Measurements from ENCODE around the gene PRKX.

PRKX gene

DNA sequence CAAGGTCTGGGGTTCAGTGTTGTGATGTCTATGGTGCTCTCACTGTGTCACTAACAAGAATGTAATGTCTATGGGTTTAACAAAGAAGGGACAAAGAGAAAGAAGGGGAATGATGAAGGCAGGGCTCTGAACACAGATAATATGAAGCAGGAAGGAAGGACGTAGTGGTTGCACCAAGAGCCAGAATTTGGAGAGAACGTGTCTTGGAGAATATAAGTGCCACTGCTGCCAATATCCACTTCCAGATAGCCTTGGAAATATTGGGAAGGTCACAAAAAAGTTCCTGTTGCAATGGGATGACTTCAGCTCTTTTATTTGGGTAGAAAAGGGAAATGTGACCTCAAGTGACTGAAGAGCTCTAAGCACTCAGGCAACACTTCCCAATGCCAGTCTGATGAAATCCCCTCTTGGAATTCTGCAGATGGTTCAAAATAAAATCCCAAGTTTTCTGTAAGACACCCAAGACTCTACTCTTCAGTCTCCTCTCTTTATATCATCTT, 131.8 kb downstream of the PRKX start:
- ChIA-PET CTCF (no interaction called here), POLR2A (no interaction called here)

DNA sequence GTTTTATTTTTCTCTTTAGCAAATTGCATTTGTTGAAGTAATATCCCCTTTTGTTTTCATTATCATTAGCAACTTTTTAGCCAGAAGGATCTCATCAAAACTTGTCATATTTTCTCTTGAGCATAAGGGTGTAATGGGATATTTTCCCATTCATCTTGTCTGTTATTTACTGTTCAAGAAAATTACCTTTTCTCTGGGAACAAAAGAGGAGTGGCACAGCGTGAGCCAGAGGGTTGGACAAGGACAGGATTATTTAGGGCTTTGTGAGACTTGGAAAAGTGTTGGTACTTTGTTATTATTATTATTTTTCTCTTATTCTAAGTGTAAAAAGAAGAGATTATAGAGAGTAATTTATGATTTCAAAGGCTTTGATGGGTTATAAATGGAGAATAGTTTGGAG, 135.9 kb downstream of the PRKX start:
- Histone ChIP-seq H3K9me3 (ENCODE audit: control insufficient read depth, insufficient read depth, low read depth, low read length) (no peaks in the 10 kb centered on the region), H3K4me3 (ENCODE audit: low read depth, low read length) (no peak overlapping the region), H3K27ac (ENCODE audit: extremely low read depth, low read depth, low read length) (no peak overlapping the region), H3K4me1 (ENCODE audit: control insufficient read depth, insufficient read depth, low read length) (no peaks in the 10 kb centered on the region), H3K36me3 (ENCODE audit: control insufficient read depth in 2 of 2, insufficient read depth in 1 of 2, low read length in 2 of 2) (no peaks in the 10 kb centered on the region)
- CTCF ChIA-PET = no interaction called here
- POLR2A ChIA-PET = no interaction called here
- TF ChIP-seq, protein P1, sequence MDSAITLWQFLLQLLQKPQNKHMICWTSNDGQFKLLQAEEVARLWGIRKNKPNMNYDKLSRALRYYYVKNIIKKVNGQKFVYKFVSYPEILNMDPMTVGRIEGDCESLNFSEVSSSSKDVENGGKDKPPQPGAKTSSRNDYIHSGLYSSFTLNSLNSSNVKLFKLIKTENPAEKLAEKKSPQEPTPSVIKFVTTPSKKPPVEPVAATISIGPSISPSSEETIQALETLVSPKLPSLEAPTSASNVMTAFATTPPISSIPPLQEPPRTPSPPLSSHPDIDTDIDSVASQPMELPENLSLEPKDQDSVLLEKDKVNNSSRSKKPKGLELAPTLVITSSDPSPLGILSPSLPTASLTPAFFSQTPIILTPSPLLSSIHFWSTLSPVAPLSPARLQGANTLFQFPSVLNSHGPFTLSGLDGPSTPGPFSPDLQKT (IDR thresholded peaks at IDR 0.05; ENCODE audit: borderline replicate concordance, low read depth, low read length) = no peak
- TF ChIP-seq ZNF16 (tag by site-specific recombination; IDR thresholded peaks at IDR 0.05; ENCODE audit: low read depth) = no peak
- TF ChIP-seq, protein P2, sequence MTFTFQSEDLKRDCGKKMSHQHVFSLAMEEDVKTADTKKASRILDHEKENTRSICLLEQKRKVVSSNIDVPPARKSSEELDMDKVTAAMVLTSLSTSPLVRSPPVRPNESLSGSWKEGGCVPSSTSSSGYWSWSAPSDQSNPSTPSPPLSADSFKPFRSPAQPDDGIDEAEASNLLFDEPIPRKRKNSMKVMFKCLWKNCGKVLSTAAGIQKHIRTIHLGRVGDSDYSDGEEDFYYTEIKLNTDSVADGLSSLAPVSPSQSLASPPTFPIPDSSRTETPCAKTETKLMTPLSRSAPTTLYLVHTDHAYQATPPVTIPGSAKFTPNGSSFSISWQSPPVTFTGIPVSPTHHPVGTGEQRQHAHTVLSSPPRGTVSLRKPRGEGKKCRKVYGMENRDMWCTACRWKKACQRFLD (tag by site-specific recombination; IDR thresholded peaks at IDR 0.05) = no peak
- no peak for TF ChIP-seq REPIN1 (tag by site-specific recombination; IDR thresholded peaks at IDR 0.05; ENCODE audit: low read depth)
- TF ChIP-seq ZSCAN30 (tag by site-specific recombination; IDR thresholded peaks at IDR 0.05) = no peak
- TF ChIP-seq ZNF350 (tag by site-specific recombination; IDR thresholded peaks at IDR 0.05) = no peak
- TF ChIP-seq ZNF555 (tag by site-specific recombination; conservative IDR thresholded peaks at IDR 0.05) = no peak
- no peak for TF ChIP-seq ZNF747 (tag by site-specific recombination; IDR thresholded peaks at IDR 0.05)
- TF ChIP-seq, protein P3, sequence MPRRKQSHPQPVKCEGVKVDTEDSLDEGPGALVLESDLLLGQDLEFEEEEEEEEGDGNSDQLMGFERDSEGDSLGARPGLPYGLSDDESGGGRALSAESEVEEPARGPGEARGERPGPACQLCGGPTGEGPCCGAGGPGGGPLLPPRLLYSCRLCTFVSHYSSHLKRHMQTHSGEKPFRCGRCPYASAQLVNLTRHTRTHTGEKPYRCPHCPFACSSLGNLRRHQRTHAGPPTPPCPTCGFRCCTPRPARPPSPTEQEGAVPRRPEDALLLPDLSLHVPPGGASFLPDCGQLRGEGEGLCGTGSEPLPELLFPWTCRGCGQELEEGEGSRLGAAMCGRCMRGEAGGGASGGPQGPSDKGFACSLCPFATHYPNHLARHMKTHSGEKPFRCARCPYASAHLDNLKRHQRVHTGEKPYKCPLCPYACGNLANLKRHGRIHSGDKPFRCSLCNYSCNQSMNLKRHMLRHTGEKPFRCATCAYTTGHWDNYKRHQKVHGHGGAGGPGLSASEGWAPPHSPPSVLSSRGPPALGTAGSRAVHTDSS (tag by site-specific recombination; IDR thresholded peaks at IDR 0.05) = no peak
- no peak for TF ChIP-seq ATF2 (tag by site-specific recombination; IDR thresholded peaks at IDR 0.05; ENCODE audit: low read depth)
- no peak for TF ChIP-seq BCL11A (tag by site-specific recombination; IDR thresholded peaks at IDR 0.05; ENCODE audit: low read depth)

More for the DNA sequence above, 131.8 kb downstream of the PRKX start:
- H3K36me3 ChIP-seq (ENCODE audit: control insufficient read depth in 2 of 2, insufficient read depth in 1 of 2, low read length in 2 of 2) = no peaks in the 10 kb centered on the region
- H3K27ac ChIP-seq (ENCODE audit: extremely low read depth, low read depth, low read length) = no peak overlapping the region
- H3K4me1 ChIP-seq (ENCODE audit: control insufficient read depth, insufficient read depth, low read length) = no peaks in the 10 kb centered on the region
- H3K4me3 ChIP-seq (ENCODE audit: low read depth, low read length) = no peak overlapping the region
- H3K9me3 ChIP-seq (ENCODE audit: control insufficient read depth, insufficient read depth, low read depth, low read length) = no peaks in the 10 kb centered on the region
- TF ChIP-seq ZNF843 (tag by site-specific recombination; IDR thresholded peaks at IDR 0.05) = no peak
- no peak for TF ChIP-seq ZNF280C (tag by site-specific recombination; IDR thresholded peaks at IDR 0.05)
- TF ChIP-seq, protein P4, sequence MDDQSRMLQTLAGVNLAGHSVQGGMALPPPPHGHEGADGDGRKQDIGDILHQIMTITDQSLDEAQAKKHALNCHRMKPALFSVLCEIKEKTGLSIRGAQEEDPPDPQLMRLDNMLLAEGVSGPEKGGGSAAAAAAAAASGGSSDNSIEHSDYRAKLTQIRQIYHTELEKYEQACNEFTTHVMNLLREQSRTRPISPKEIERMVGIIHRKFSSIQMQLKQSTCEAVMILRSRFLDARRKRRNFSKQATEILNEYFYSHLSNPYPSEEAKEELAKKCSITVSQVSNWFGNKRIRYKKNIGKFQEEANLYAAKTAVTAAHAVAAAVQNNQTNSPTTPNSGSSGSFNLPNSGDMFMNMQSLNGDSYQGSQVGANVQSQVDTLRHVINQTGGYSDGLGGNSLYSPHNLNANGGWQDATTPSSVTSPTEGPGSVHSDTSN (CRISPR knock-in tag; IDR thresholded peaks at IDR 0.05) = no peak
- no peak for TF ChIP-seq ZNF692 (tag by site-specific recombination; IDR thresholded peaks at IDR 0.05)
- TF ChIP-seq ZNF501 (tag by site-specific recombination; IDR thresholded peaks at IDR 0.05) = no peak
- no peak for TF ChIP-seq BCL11B (tag by site-specific recombination; IDR thresholded peaks at IDR 0.05; ENCODE audit: low read depth)
- TF ChIP-seq ZNF221 (tag by site-specific recombination; IDR thresholded peaks at IDR 0.05; ENCODE audit: borderline replicate concordance) = no peak
- no peak for TF ChIP-seq ZNF292 (tag by site-specific recombination; IDR thresholded peaks at IDR 0.05; ENCODE audit: borderline replicate concordance, low read depth)
- TF ChIP-seq SETDB1 (IDR thresholded peaks at IDR 0.05; ENCODE audit: insufficient read length, low read length) = no peak
